ENCODE results near the gene KCNJ6. TPM values are rescaled to one million over a fixed set of nuclear protein-coding genes. Genes with fewer than 3 reads are reported as not detected.
"Not testable (repeated sequence)": the region's sequence is repeated elsewhere in the genome, so short reads cannot be mapped to it uniquely, and the experiment has no call there.

KCNJ6 gene
- total and polyA plus RNA-seq, 7 donors = under 0.01 to 0.01 TPM; not detected in 5

DNA sequence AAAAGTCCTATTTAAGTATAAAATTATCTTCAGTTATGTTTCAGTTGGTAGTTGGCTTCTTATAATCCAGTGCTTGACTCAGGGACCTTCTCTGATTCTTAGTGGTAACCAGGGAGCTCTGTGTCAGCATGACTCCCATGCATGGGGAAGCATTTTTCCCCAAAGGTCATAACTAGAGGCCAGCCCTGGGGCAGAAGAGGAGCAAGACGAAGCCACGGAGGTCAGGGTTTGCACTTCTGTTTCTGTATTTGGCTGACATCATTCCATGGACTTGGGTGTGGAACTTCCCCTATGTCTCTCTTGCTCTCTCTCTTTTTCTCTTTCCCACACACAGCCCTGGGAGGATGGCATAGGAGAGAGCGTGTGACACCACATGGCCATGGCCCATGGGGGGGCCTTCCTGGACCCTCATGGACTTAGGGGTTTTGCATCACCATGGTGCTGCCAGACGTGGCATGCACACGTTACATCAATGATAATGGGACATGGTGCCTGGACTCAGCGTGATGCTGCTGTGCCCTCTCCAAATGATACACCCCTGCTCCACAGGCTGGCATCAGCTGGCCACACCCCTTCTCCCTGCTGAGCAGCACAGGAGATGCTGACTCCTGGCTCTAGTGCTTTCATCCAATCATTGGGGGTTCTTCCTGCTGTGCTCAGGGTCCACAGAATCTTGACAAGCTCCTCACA is 260.5 kb downstream of the KCNJ6 start:
- Histone ChIP-seq H3K27me3 (ENCODE audit: insufficient read depth in 3 of 3, low read length in 2 of 3) (no peaks in the 10 kb centered on the region), H3K4me3 (no peak overlapping the region), H3K27ac (no peak overlapping the region), H3K4me1 (no peaks in the 10 kb centered on the region), H3K36me3 (ENCODE audit: insufficient read depth in 1 of 2, low read depth in 1 of 2) (no peaks in the 10 kb centered on the region), H3K9me3 (no peaks in the 10 kb centered on the region)
- TF ChIP-seq, protein P1, sequence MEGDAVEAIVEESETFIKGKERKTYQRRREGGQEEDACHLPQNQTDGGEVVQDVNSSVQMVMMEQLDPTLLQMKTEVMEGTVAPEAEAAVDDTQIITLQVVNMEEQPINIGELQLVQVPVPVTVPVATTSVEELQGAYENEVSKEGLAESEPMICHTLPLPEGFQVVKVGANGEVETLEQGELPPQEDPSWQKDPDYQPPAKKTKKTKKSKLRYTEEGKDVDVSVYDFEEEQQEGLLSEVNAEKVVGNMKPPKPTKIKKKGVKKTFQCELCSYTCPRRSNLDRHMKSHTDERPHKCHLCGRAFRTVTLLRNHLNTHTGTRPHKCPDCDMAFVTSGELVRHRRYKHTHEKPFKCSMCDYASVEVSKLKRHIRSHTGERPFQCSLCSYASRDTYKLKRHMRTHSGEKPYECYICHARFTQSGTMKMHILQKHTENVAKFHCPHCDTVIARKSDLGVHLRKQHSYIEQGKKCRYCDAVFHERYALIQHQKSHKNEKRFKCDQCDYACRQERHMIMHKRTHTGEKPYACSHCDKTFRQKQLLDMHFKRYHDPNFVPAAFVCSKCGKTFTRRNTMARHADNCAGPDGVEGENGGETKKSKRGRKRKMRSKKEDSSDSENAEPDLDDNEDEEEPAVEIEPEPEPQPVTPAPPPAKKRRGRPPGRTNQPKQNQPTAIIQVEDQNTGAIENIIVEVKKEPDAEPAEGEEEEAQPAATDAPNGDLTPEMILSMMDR (IDR thresholded peaks at IDR 0.05) = no peak
- DNase-seq = no peak
- intact Hi-C loops (cut with DNase I) = no loop called here
- 89 to 92% (median 91%) methylated on average over 6 of the region's 6 CpGs for WGBS, 3 donors
- no peak for ATAC-seq

DNA sequence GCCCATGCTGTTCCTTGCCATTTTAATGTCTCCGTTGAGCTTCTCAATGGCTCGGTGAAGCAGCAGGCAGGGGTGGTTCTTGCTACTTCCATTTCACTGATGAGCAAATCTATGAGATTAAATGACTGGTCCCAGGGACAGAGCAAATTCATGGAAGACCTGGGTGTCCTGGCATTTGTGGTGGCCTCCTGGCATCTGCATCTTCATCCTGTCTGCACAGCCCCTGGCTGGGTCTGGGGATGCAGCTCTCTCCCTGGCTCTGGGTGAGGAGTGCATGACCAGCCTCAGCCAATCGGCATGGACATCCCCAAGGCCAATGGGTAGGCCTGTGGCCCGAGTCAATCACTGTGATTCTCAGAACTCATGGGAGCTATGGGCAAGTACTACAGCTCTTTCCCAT is 261.7 kb downstream of the KCNJ6 start:
- no peak for DNase-seq
- Histone ChIP-seq H3K27ac (no peak overlapping the region), H3K27me3 (ENCODE audit: insufficient read depth in 3 of 3, low read length in 2 of 3) (no peaks in the 10 kb centered on the region), H3K9me3 (no peaks in the 10 kb centered on the region), H3K4me3 (no peak overlapping the region), H3K4me1 (no peaks in the 10 kb centered on the region), H3K36me3 (ENCODE audit: insufficient read depth in 1 of 2, low read depth in 1 of 2) (no peaks in the 10 kb centered on the region)
- 93 to 95% (median 93%) methylated on average over 4 of the region's 4 CpGs for WGBS, 3 donors
- no peak for ATAC-seq
- TF ChIP-seq, protein P1 (IDR thresholded peaks at IDR 0.05) = no peak
- intact Hi-C loops (cut with DNase I) = no loop called here

DNA sequence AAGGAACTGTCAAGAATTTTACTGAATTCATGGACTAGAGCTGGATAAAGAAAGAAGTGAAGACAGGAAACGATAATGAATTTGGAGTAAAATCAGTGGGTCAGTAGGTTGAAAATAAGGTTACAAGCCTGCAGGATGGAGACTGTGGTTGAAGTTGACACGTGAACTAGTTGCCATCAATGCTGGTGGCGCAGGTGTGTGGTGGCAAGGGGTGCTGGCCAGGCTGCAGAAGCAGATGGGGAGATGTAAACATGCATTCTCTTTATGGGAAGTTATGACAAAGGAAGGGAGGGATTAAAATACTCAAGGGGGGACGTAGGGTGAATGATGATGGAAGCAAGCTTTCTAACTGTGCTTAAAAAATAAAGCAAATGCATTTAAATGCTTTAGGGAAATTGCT is 263.1 kb downstream of the KCNJ6 start:
- WGBS, 3 donors = 81 to 86% (median 84%) methylated on average over 4 of the region's 4 CpGs

DNA sequence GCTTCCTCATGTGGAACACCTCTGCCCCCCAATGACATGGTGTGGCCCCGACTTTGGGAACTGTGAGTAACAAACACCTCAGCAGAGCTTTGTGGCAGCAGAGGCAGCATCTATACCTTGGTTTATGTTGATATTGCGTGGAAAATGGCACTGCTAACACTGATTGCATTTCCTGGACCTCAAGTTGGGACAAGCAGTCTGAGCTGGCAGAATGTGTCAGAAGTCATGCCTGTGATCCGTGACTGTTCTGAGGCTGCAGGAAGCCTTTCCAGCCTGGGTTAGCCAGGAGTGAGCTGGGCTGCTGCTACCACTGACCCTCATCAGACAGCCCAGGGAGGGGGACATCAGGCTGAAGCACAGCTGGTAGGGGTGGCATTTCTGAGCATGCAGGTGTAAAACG is 268.5 kb downstream of the KCNJ6 start:
- no peaks in the 10 kb centered on the region for H3K36me3 ChIP-seq (ENCODE audit: insufficient read depth in 1 of 2, low read depth in 1 of 2)
- 69 to 82% (median 78%) methylated on average over 4 of the region's 4 CpGs for WGBS, 3 donors
- intact Hi-C loops (cut with DNase I) = loop anchor here in 1 of 2 donors (10.0 kb wide), 2 partner anchors 153 to 473 kb away; no protein-coding TSS in a partner anchor
- ATAC-seq (no peak), DNase-seq (no peak)
- H3K27me3 ChIP-seq (ENCODE audit: insufficient read depth in 3 of 3, low read length in 2 of 3) = no peaks in the 10 kb centered on the region
- H3K4me3 ChIP-seq = no peak overlapping the region
- H3K4me1 ChIP-seq = no peaks in the 10 kb centered on the region
- no peaks in the 10 kb centered on the region for H3K9me3 ChIP-seq
- TF ChIP-seq, protein P1 (IDR thresholded peaks at IDR 0.05) = no peak
- H3K27ac ChIP-seq = no peak overlapping the region

More for the DNA sequence above, 263.1 kb downstream of the KCNJ6 start:
- TF ChIP-seq, protein P1 (IDR thresholded peaks at IDR 0.05) = no peak
- H3K4me3 ChIP-seq = no peak overlapping the region
- intact Hi-C loops (cut with DNase I) = no loop called here
- H3K4me1 ChIP-seq = no peaks in the 10 kb centered on the region
- H3K27me3 ChIP-seq (ENCODE audit: insufficient read depth in 3 of 3, low read length in 2 of 3) = no peaks in the 10 kb centered on the region
- ATAC-seq = no peak
- DNase-seq = no peak
- no peaks in the 10 kb centered on the region for H3K9me3 ChIP-seq
- H3K36me3 ChIP-seq (ENCODE audit: insufficient read depth in 1 of 2, low read depth in 1 of 2) = no peaks in the 10 kb centered on the region
- no peak overlapping the region for H3K27ac ChIP-seq

DNA sequence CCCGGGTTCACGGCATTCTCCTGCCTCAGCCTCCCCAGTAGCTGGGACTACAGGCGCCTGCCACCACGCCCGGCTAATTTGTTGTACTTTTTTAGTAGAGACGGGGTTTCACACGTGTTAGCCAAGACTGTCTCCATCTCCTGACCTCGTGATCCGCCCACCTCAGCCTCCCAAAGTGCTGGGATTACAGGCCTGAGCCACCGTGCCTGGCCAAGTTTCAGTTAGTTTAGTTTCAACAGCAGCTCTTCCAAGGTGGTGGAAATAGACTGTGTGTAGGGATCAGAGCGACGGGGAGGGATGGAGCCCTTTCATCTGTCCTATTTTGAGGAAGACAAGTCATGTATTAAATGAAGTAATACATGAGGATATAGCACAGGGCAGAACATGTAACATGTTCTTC is 269.5 kb downstream of the KCNJ6 start:
- intact Hi-C loops (cut with DNase I) = loop anchor here in 1 of 2 donors (10.0 kb wide), 2 partner anchors 152 to 472 kb away; no protein-coding TSS in a partner anchor
- H3K4me1 ChIP-seq; DNase-seq; H3K27me3 ChIP-seq (ENCODE audit: insufficient read depth in 3 of 3, low read length in 2 of 3); H3K27ac ChIP-seq; H3K9me3 ChIP-seq; H3K36me3 ChIP-seq (ENCODE audit: insufficient read depth in 1 of 2, low read depth in 1 of 2); H3K4me3 ChIP-seq: not testable (repeated sequence)
- ATAC-seq = peak in 2 of 4 donors; percentile 29 to 36
- WGBS, 3 donors = 78 to 83% (median 80%) methylated on average over 12 of the region's 12 CpGs
